Left ventricle myocardium inferior (tissue), 1 donor: ENCODE data around the gene STOM. TPM values are rescaled to one million over a fixed set of nuclear protein-coding genes. Genes with fewer than 3 reads are reported as not detected.

Experiments
- DNase-seq: peaks from one replicate; pipeline ENCODE4 v3.0.0-alpha.2; 2020
- H3K27ac ChIP-seq: fragments of 200-600 bp; replicated peaks from 2 replicates; pipeline ENCODE4 v1.8.0; 2021
- H3K27me3 ChIP-seq: fragments of 200-600 bp; 2 replicates; pipeline ENCODE4 v1.8.0; 2021; ENCODE audit warnings: low read depth
- H3K36me3 ChIP-seq: fragments of 200-600 bp; 2 replicates; pipeline ENCODE4 v1.8.0; 2021
- H3K4me1 ChIP-seq: fragments of 200-600 bp; 2 replicates; pipeline ENCODE4 v1.8.0; 2021
- H3K4me3 ChIP-seq: fragments of 200-600 bp; 2 replicates; pipeline ENCODE4 v1.8.0; 2021; ENCODE audit warnings: mild to moderate bottlenecking, moderate library complexity
- H3K9me3 ChIP-seq: fragments of 200-600 bp; replicated peaks from 2 replicates; pipeline ENCODE4 v1.8.0; 2021
- CTCF ChIP-seq: fragments of 200-600 bp; IDR thresholded peaks from 2 replicates; pipeline ENCODE4 v1.8.0; 2021; ENCODE audit warnings: antibody characterized with exemption, mild to moderate bottlenecking, borderline replicate concordance
- intact Hi-C: fragments of 100-400 bp; cut with micrococcal nuclease; formaldehyde crosslinking; loops from one replicate; pipeline ENCODE4 v1.11.0; 2022
- total RNA-seq: library from RNA; stranded (reverse); fragmentation: NEBNext Ultra II Directional; extraction: Animal tissue kit (Norgen Biotek cat#: 25700); gene quantifications from one replicate; pipeline ENCODE4 v1.2.1, GENCODE V29; 2021
- donor health status: DM: no; HTN: yes; CAD: no; lungs with severe emphysema.

STOM gene
- total RNA-seq, 1 donor from 2014 or later, result 165 TPM

GRCh38 chr9:121358751-121359150, 11.3 kb downstream of the STOM start:
- peaks cover 100% of the 10 kb centered on the region for H3K4me1 ChIP-seq

GRCh38 chr9:121357011-121357410, 13.0 kb downstream of the STOM start:
- DNase-seq, result no peak
- H3K27ac ChIP-seq, result peak overlapping the region; percentile 98
- peaks cover 44% of the 10 kb centered on the region for H3K36me3 ChIP-seq
- H3K9me3 ChIP-seq, result no peaks in the 10 kb centered on the region
- no peak for TF ChIP-seq CTCF
- H3K4me3 ChIP-seq, result no peak overlapping the region
- peaks cover 100% of the 10 kb centered on the region for H3K4me1 ChIP-seq
- H3K27me3 ChIP-seq, result no peaks in the 10 kb centered on the region
- intact Hi-C loops, result no loop called here

More at GRCh38 chr9:121358751-121359150, 11.3 kb downstream of the STOM start:
- H3K36me3 ChIP-seq, result peaks cover 28% of the 10 kb centered on the region
- peak overlapping the region; percentile 12 for H3K4me3 ChIP-seq
- intact Hi-C loops, result no loop called here
- H3K27me3 ChIP-seq, result no peaks in the 10 kb centered on the region
- H3K9me3 ChIP-seq, result no peaks in the 10 kb centered on the region
- DNase-seq, result no peak
- H3K27ac ChIP-seq, result peak overlapping the region; percentile 98
- no peak for TF ChIP-seq CTCF

GRCh38 chr9:121354762-121355161, 15.3 kb downstream of the STOM start:
- peaks cover 52% of the 10 kb centered on the region for H3K36me3 ChIP-seq
- no peak for DNase-seq
- H3K4me1 ChIP-seq, result peaks cover 100% of the 10 kb centered on the region

GRCh38 chr9:121354141-121354540, 15.9 kb downstream of the STOM start:
- no peak for DNase-seq

More at GRCh38 chr9:121354762-121355161, 15.3 kb downstream of the STOM start:
- H3K27me3 ChIP-seq, result no peaks in the 10 kb centered on the region
- peak overlapping the region; percentile 2 for H3K4me3 ChIP-seq
- no peaks in the 10 kb centered on the region for H3K9me3 ChIP-seq
- H3K27ac ChIP-seq, result peak overlapping the region; percentile 98
- intact Hi-C loops, result no loop called here
- TF ChIP-seq CTCF, result no peak

GRCh38 chr9:121353241-121354061, 16.6 kb downstream of the STOM start:
- intact Hi-C loops, result no loop called here
- Histone ChIP-seq H3K9me3 (no peaks in the 10 kb centered on the region), H3K27me3 (no peaks in the 10 kb centered on the region), H3K4me3 (peak overlapping the region; percentile 19), H3K36me3 (peaks cover 65% of the 10 kb centered on the region), H3K27ac (peak overlapping the region; percentile 98), H3K4me1 (peaks cover 100% of the 10 kb centered on the region)
- TF ChIP-seq CTCF, result no peak
- DNase-seq, result no peak

More at GRCh38 chr9:121354141-121354540, 15.9 kb downstream of the STOM start:
- TF ChIP-seq CTCF, result no peak
- intact Hi-C loops, result no loop called here
- Histone ChIP-seq H3K27ac (peak overlapping the region; percentile 98), H3K9me3 (no peaks in the 10 kb centered on the region), H3K36me3 (peaks cover 58% of the 10 kb centered on the region), H3K27me3 (no peaks in the 10 kb centered on the region), H3K4me1 (peaks cover 100% of the 10 kb centered on the region), H3K4me3 (peak overlapping the region; percentile 2)
